Parathyroid adenoma (tissue), 2 donors: ENCODE data around the gene MALRD1.

Source experiments
- H2AFZ ChIP-seq: fragments of 300-600 bp; sonication (generic); one replicate; pipeline ENCODE4 v1.7.0; 2017; ENCODE audit warnings: antibody characterized with exemption, mild to moderate bottlenecking
- H3K27ac ChIP-seq: fragments of 300-600 bp; sonication (generic); one replicate; pipeline ENCODE4 v1.7.0; 2017
- H3K27me3 ChIP-seq: fragments of 300-600 bp; sonication (generic); one replicate; pipeline ENCODE4 v1.7.0; 2017; ENCODE audit warnings: low read length; ENCODE audit not compliant: control insufficient read depth, insufficient read depth
- H3K36me3 ChIP-seq: fragments of 300-600 bp; sonication (generic); one replicate; pipeline ENCODE4 v1.7.0; 2017; ENCODE audit warnings: low read length; ENCODE audit not compliant: control insufficient read depth, insufficient read depth
- H3K4me1 ChIP-seq: fragments of 300-600 bp; sonication (generic); one replicate; pipeline ENCODE4 v1.7.0; 2017; ENCODE audit warnings: control low read depth
- H3K4me2 ChIP-seq: fragments of 300-600 bp; sonication (generic); one replicate; pipeline ENCODE4 v1.7.0; 2017; ENCODE audit warnings: low read length
- H3K4me3 ChIP-seq: fragments of 300-600 bp; sonication (generic); one replicate; pipeline ENCODE4 v1.7.0; 2017; ENCODE audit warnings: low read depth, low read length
- H3K79me2 ChIP-seq: fragments of 300-600 bp; sonication (generic); one replicate; pipeline ENCODE4 v1.7.0; 2017; ENCODE audit warnings: control low read depth
- H3K9ac ChIP-seq: fragments of 300-600 bp; sonication (generic); one replicate; pipeline ENCODE4 v1.7.0; 2017; ENCODE audit warnings: mild to moderate bottlenecking
- H3K9me3 ChIP-seq: fragments of 300-600 bp; sonication (generic); one replicate; pipeline ENCODE4 v1.7.0; 2017; ENCODE audit warnings: low read length; ENCODE audit not compliant: control insufficient read depth
- CTCF ChIP-seq: fragments of 300-600 bp; sonication (generic); IDR thresholded peaks from one replicate; pipeline ENCODE4 v1.7.0; 2017; ENCODE audit warnings: antibody characterized with exemption, mild to moderate bottlenecking
- donor health status: primary hyperparathyroidism.

MALRD1 gene

GRCh38 chr10:19580691-19581090, 532.1 kb downstream of the MALRD1 start:
- Histone ChIP-seq H2AFZ (no peak overlapping the region), H3K27ac (no peak overlapping the region), H3K79me2 (no peaks in the 10 kb centered on the region), H3K4me3 (no peak overlapping the region), H3K4me1 (no peaks in the 10 kb centered on the region), H3K27me3 (no peaks in the 10 kb centered on the region), H3K9me3 (no peaks in the 10 kb centered on the region), H3K36me3 (no peaks in the 10 kb centered on the region), H3K9ac (no peak overlapping the region), H3K4me2 (no peak overlapping the region)
- no peak for TF ChIP-seq CTCF

- Histone ChIP-seq H3K79me2 (no peaks in the 10 kb centered on the region), H3K27me3 (no peaks in the 10 kb centered on the region)
Measured at GRCh38 chr10:19588608-19589007, 540.0 kb downstream of the MALRD1 start.

GRCh38 chr10:19592276-19592675, 543.7 kb downstream of the MALRD1 start:
- H3K79me2 ChIP-seq: no peaks in the 10 kb centered on the region
- H3K9me3 ChIP-seq: no peaks in the 10 kb centered on the region
- H3K9ac ChIP-seq: no peak overlapping the region
- H3K27ac ChIP-seq: no peak overlapping the region
- no peak for TF ChIP-seq CTCF
- no peak overlapping the region for H3K4me3 ChIP-seq
- no peaks in the 10 kb centered on the region for H3K4me1 ChIP-seq
- H2AFZ ChIP-seq: no peak overlapping the region
- H3K4me2 ChIP-seq: no peak overlapping the region
- H3K36me3 ChIP-seq: no peaks in the 10 kb centered on the region
- H3K27me3 ChIP-seq: no peaks in the 10 kb centered on the region

More at GRCh38 chr10:19588608-19589007, 540.0 kb downstream of the MALRD1 start:
- Histone ChIP-seq H3K4me1 (no peaks in the 10 kb centered on the region), H3K9me3 (no peaks in the 10 kb centered on the region), H3K4me2 (no peak overlapping the region), H2AFZ (no peak overlapping the region), H3K9ac (no peak overlapping the region), H3K36me3 (no peaks in the 10 kb centered on the region), H3K27ac (no peak overlapping the region), H3K4me3 (no peak overlapping the region)
- no peak for TF ChIP-seq CTCF

- no peak overlapping the region for H3K9ac ChIP-seq
- no peak overlapping the region for H3K4me2 ChIP-seq
- no peaks in the 10 kb centered on the region for H3K36me3 ChIP-seq
- H2AFZ ChIP-seq: no peak overlapping the region
- no peaks in the 10 kb centered on the region for H3K27me3 ChIP-seq
- H3K4me3 ChIP-seq: no peak overlapping the region
- no peaks in the 10 kb centered on the region for H3K9me3 ChIP-seq
- no peak for TF ChIP-seq CTCF
- no peaks in the 10 kb centered on the region for H3K4me1 ChIP-seq
- no peak overlapping the region for H3K27ac ChIP-seq
- H3K79me2 ChIP-seq: no peaks in the 10 kb centered on the region
Measured at GRCh38 chr10:19595212-19595845, 546.7 kb downstream of the MALRD1 start.

GRCh38 chr10:19605806-19606205, 557.2 kb downstream of the MALRD1 start:
- Histone ChIP-seq H3K27me3 (no peaks in the 10 kb centered on the region), H3K4me2 (no peak overlapping the region), H3K9ac (no peak overlapping the region), H3K9me3 (no peaks in the 10 kb centered on the region), H3K27ac (no peak overlapping the region), H2AFZ (no peak overlapping the region), H3K4me3 (no peak overlapping the region), H3K79me2 (no peaks in the 10 kb centered on the region), H3K36me3 (no peaks in the 10 kb centered on the region), H3K4me1 (no peaks in the 10 kb centered on the region)
- TF ChIP-seq CTCF: no peak
